Tibial nerve (tissue), 4 donors: ENCODE data around the gene LLGL1. TPM values are rescaled to one million over a fixed set of nuclear protein-coding genes. Genes with fewer than 3 reads are reported as not detected.

Experiments
- DNase-seq, 2 donors: peaks; one replicate each; pipeline ENCODE4 v3.0.0-alpha.2; 2019; ENCODE audit warnings: low spot score in 2 of 2
- H3K27ac ChIP-seq, 4 donors: fragments of 200-600 bp; sonication (generic) in 3 of 4; one replicate each; pipeline ENCODE4 v1.5.1; 2017 to 2019; ENCODE audit warnings: mild to moderate bottlenecking in 1 of 4
- H3K27me3 ChIP-seq, 2 donors: fragments of 200-600 bp; sonication (generic) in 1 of 2; one replicate each; pipeline versions ENCODE4 v1.5.1 to v1.6.0; 2017 to 2019
- H3K36me3 ChIP-seq, 3 donors: fragments of 200-600 bp; sonication (generic); one replicate each; pipeline ENCODE4 v1.5.1; 2018 to 2019
- H3K4me1 ChIP-seq, 4 donors: fragments of 200-600 bp; sonication (generic) in 3 of 4; one replicate each; pipeline ENCODE4 v1.5.1; 2017 to 2019
- H3K4me3 ChIP-seq, 4 donors: fragments of 200-600 bp; sonication (generic) in 3 of 4; one replicate each; pipeline ENCODE4 v1.5.1; 2017 to 2019; ENCODE audit warnings: mild to moderate bottlenecking in 1 of 4, moderate library complexity in 1 of 4
- H3K9me3 ChIP-seq, 4 donors: fragments of 200-600 bp; sonication (generic) in 3 of 4; one replicate each; pipeline ENCODE4 v1.5.1; 2017 to 2019
- EP300 ChIP-seq, 2 donors: sonication (generic); formaldehyde crosslinking; IDR thresholded peaks; one replicate each; pipeline ENCODE4 v1.6.1; 2017; ENCODE audit warnings: antibody characterized with exemption in 2 of 2, mild to moderate bottlenecking in 1 of 2
- POLR2A ChIP-seq, 2 donors: fragments of 450-650 bp; IDR thresholded peaks; one replicate each; pipeline ENCODE4 v1.6.1; 2017; ENCODE audit warnings: antibody characterized with exemption in 2 of 2, mild to moderate bottlenecking in 2 of 2, moderate library complexity in 2 of 2
- WGBS, 2 donors: methylation state at CpG; one replicate each; pipeline ENCODE4 v1.1.5; 2018; 5-methylcytosine and 5-hydroxymethylcytosine counted together
- total RNA-seq, 4 donors: library from RNA; depleted of rRNA; stranded (reverse); fragments of >200 nt; gene quantifications; one replicate each; pipeline ENCODE4 v1.1.0, GENCODE V29; 2016
- TF ChIP-seq, protein P1 (sequence below), 5 experiments: fragments of 200-600 bp in 3 of 5; fragments of 450-650 bp in 2 of 5; sonication (generic) in 3 of 5; IDR thresholded peaks; one replicate each; pipeline ENCODE4 v1.5.1; 2016 to 2019; ENCODE audit warnings: antibody characterized with exemption in 5 of 5, mild to moderate bottlenecking in 3 of 5, moderate library complexity in 2 of 5

Gene LLGL1
- total RNA-seq, 4 donors from 2014 or later, result 20.9 to 30.2 (median 27.9) TPM

DNA sequence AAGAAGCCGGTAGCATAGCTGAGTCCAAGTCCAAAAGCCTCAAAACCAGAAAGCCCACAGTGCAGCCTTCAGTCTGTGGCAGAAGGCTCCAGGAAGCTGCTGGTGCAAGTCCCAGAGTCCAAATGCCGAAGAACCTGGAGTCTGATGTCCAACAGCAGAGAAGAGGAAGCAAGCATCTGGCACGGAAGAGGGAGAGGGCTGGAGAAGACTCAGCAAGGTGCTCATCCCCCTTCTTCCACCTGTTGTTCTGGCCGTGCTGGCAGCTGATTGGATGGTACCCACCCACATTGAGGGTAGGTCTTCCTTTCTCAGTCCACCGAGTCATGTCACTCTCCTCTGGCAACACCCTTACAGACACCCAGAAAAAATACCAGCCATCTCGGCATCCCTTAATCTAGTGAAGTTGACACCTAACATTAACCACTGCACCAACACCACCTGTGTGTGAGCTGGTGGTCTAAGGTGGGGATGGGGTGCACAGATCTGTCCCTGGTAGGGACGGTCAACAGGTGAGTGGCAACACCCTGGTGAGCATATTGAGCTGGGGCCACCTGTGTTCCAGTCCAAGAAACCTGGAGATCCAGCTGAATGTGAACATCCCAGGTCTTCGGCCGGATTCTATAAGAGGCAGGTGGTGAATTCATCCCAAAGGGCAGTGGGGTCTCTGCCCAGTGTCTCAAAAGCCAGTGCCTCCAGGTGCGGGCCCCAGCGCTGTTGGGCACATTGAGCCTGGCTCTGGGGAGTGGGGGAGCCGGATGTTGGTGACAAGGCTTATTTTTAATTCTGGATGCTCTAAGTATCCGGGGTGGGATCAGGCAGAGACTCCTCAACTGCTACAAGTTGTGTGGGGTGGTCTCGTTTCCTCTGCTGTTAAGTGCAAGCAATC is 44.9 kb downstream of the LLGL1 start:
- 81 to 89% methylated on average over 10 to 14 of the region's 14 CpGs for WGBS, 2 donors
- TF ChIP-seq, protein P1, sequence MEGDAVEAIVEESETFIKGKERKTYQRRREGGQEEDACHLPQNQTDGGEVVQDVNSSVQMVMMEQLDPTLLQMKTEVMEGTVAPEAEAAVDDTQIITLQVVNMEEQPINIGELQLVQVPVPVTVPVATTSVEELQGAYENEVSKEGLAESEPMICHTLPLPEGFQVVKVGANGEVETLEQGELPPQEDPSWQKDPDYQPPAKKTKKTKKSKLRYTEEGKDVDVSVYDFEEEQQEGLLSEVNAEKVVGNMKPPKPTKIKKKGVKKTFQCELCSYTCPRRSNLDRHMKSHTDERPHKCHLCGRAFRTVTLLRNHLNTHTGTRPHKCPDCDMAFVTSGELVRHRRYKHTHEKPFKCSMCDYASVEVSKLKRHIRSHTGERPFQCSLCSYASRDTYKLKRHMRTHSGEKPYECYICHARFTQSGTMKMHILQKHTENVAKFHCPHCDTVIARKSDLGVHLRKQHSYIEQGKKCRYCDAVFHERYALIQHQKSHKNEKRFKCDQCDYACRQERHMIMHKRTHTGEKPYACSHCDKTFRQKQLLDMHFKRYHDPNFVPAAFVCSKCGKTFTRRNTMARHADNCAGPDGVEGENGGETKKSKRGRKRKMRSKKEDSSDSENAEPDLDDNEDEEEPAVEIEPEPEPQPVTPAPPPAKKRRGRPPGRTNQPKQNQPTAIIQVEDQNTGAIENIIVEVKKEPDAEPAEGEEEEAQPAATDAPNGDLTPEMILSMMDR (IDR thresholded peaks at IDR 0.05), result no peak
- TF ChIP-seq EP300 (IDR thresholded peaks at IDR 0.05) (no peak), POLR2A (IDR thresholded peaks at IDR 0.05) (no peak)
- Histone ChIP-seq H3K27ac (no peak overlapping the region), H3K27me3 (no peaks in the 10 kb centered on the region), H3K36me3 (peaks cover 3 to 62% (median 6%) of the 10 kb centered on the region in 3 donors), H3K4me1 (peaks cover 0 to 4% (median 0%) of the 10 kb centered on the region in 4 donors), H3K4me3 (no peak overlapping the region), H3K9me3 (no peaks in the 10 kb centered on the region)
- DNase-seq, result no peak

DNA sequence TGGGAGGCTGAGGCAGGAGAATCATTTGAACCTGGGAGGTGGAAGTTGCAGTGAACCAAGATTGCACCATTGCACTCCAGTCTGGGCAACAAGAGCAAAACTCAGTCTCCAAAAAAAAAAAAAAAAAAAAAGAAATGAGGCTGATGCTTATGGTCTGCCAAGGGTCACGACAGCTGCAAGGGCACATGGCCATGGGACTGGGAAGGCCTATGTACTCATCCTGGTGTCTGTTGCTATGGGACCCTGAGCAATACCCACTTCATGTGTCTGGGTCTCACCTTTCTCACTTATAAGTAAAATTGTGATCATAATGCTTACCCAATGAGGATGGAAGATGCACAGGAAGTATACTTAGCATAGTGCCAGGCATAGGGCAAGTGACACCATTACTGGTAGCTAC is 51.6 kb downstream of the LLGL1 start:
- no peak overlapping the region for H3K4me3 ChIP-seq
- TF ChIP-seq, protein P1 (IDR thresholded peaks at IDR 0.05), result no peak
- TF ChIP-seq POLR2A (IDR thresholded peaks at IDR 0.05), result no peak
- TF ChIP-seq EP300 (IDR thresholded peaks at IDR 0.05), result no peak
- WGBS, 2 donors, result 96 to 100% methylated on average over 1 of the region's 1 CpG
- no peaks in the 10 kb centered on the region for H3K27me3 ChIP-seq
- no peak for DNase-seq
- H3K4me1 ChIP-seq, result no peaks in the 10 kb centered on the region
- H3K9me3 ChIP-seq, result no peaks in the 10 kb centered on the region
- H3K27ac ChIP-seq, result no peak overlapping the region
- peaks cover 9 to 92% (median 22%) of the 10 kb centered on the region in 3 donors for H3K36me3 ChIP-seq

DNA sequence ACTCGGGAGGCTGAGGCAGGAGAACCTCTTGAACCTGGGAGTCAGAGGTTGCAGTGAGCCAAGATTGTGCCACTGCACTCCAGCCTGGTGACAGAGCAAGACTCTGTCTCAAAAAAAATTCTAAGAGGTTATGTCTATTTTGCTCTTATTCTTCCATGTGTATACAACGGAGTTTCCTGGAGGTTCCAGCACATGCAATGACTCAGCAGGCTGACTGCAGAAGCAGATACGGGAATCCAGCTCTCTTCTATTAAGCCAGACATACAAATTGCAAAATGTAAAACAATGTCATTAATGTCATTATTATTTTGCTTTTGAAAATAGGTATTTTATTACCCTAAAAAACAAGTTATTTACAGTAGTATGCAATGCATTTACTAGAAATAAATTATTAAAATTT is 53.4 kb downstream of the LLGL1 start:
- WGBS, 2 donors, result 79 to 81% methylated on average over 3 of the region's 3 CpGs
- no peak for DNase-seq
- Histone ChIP-seq H3K9me3 (no peaks in the 10 kb centered on the region), H3K4me3 (no peak overlapping the region), H3K27ac (no peak overlapping the region), H3K36me3 (peaks cover 9 to 97% (median 22%) of the 10 kb centered on the region in 3 donors), H3K27me3 (no peaks in the 10 kb centered on the region), H3K4me1 (no peaks in the 10 kb centered on the region)
- TF ChIP-seq, protein P1 (IDR thresholded peaks at IDR 0.05), result no peak
- TF ChIP-seq POLR2A (IDR thresholded peaks at IDR 0.05), result no peak
- no peak for TF ChIP-seq EP300 (IDR thresholded peaks at IDR 0.05)

DNA sequence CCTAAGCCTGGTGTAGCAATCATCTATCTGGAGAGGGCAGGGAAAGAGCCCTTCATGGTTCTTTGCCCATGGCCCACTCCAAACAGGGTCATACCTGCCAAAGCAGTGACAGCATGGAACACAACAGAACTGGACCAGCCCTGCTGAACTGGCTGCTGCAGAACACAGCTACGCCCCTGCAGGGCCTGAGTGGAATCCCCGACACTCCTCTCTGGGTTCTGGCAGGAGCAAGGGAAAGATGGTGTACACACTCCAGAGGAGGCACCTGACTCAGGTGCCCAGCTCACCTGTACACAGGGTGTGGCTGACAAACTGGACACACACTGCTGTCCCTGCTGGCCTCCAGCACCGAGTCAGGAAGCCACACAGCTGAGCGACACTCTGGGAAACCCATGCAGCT is 54.8 kb downstream of the LLGL1 start:
- WGBS, 2 donors, result 96 to 100% methylated on average over 3 to 4 of the region's 4 CpGs
- H3K36me3 ChIP-seq, result peaks cover 11 to 99% (median 23%) of the 10 kb centered on the region in 3 donors
- H3K27me3 ChIP-seq, result no peaks in the 10 kb centered on the region
- no peak for DNase-seq
- TF ChIP-seq, protein P1 (IDR thresholded peaks at IDR 0.05), result no peak
- TF ChIP-seq POLR2A (IDR thresholded peaks at IDR 0.05) (no peak), EP300 (IDR thresholded peaks at IDR 0.05) (no peak)
- H3K4me3 ChIP-seq, result no peak overlapping the region
- H3K9me3 ChIP-seq, result no peaks in the 10 kb centered on the region
- H3K27ac ChIP-seq, result no peak overlapping the region
- H3K4me1 ChIP-seq, result no peaks in the 10 kb centered on the region

DNA sequence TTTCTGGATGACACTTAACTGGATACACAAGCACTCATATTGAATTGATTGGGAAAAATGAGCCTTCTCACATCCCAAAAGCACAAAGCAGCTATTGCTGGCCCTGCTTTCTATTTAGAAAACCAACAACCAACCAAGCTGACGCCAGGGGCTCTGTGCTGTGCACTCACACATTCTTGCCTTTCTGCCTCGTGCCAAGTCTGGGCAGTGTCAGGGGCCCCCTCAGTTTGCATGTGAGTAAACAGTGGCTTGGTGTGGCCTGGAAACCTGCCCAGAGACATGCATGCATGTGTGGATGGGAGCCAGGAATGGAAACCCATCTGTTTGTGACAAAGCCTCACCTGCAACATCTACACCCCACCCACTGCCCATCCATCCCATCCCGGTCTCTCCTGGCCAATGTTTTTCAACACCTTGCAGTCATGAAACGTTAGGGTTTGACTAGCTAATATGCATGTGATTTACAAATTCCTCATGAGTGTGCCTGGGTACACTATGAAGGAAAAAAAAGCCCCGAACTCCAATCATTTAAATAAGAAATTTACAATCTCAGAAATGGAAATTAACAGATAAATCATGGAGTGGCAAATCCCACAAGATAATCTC is 55.4 kb downstream of the LLGL1 start:
- Histone ChIP-seq H3K9me3 (no peaks in the 10 kb centered on the region), H3K27ac (no peak overlapping the region), H3K4me3 (no peak overlapping the region), H3K36me3 (peaks cover 11 to 99% (median 26%) of the 10 kb centered on the region in 3 donors), H3K27me3 (no peaks in the 10 kb centered on the region), H3K4me1 (no peaks in the 10 kb centered on the region)
- no peak for DNase-seq
- no peak for TF ChIP-seq POLR2A (IDR thresholded peaks at IDR 0.05)
- TF ChIP-seq EP300 (IDR thresholded peaks at IDR 0.05), result no peak
- TF ChIP-seq, protein P1 (IDR thresholded peaks at IDR 0.05), result no peak
- 45 to 58% methylated on average over 5 of the region's 5 CpGs for WGBS, 2 donors
